Testis (tissue), 2 donors: ENCODE data around the gene RABGGTA.

Source experiments
- CTCF ChIP-seq, 3 experiments: fragments of 450-650 bp in 2 of 3; fragments of 200-600 bp in 1 of 3; sonication (generic) in 1 of 3; IDR thresholded peaks; one replicate each; pipeline ENCODE4 v1.5.1; 2016 to 2019; ENCODE audit warnings: antibody characterized with exemption in 3 of 3, mild to moderate bottlenecking in 2 of 3, moderate library complexity in 1 of 3
- POLR2A ChIP-seq: fragments of 450-650 bp; IDR thresholded peaks from one replicate; pipeline ENCODE4 v1.6.1; 2017; ENCODE audit warnings: antibody characterized with exemption, mild to moderate bottlenecking, moderate library complexity

GRCh38 chr14:24216345-24216699, 55.1 kb downstream of the RABGGTA start:
- TF ChIP-seq CTCF (IDR thresholded peaks at IDR 0.05), result no peak
- TF ChIP-seq POLR2A, result no peak
